ENCODE results near the gene KIAA1958. TPM values are rescaled to one million over a fixed set of nuclear protein-coding genes. Genes with fewer than 3 reads are reported as not detected.

The KIAA1958 gene
- total RNA-seq (2021; fragmentation: NEBNext Ultra II Directional; extraction: Animal tissue kit (Norgen Biotek cat#: 25700)) (39.9 and 43.8 TPM in 2 replicates), polyA plus RNA-seq (2011; rRNA removed) (11.4 and 13.1 TPM in 2 replicates), polyA minus RNA-seq (2011; rRNA and poly(A)+ RNA removed) (136 and 138 TPM in 2 replicates)
- polyA plus RNA-seq (2011; cell fraction: cytosol; rRNA removed), result 10.4 TPM
- 30.5 TPM for polyA plus RNA-seq (2011; cell fraction: nucleus; rRNA removed)
- polyA plus RNA-seq (2012, experiment 1 of 2), result 9.7 to 16.0 TPM (median 13.3 TPM) in 4 replicates
- 1.6 TPM for polyA plus RNA-seq (2012, experiment 2 of 2)
- polyA plus RNA-seq (2013, experiment 1 of 2), result 11.6 TPM
- polyA plus RNA-seq (2013, experiment 2 of 2), result 11.6 TPM
- 46.7 TPM for polyA minus RNA-seq (2011; cell fraction: cytosol; rRNA and poly(A)+ RNA removed)
- 123 TPM for polyA minus RNA-seq (2011; cell fraction: nucleus; rRNA and poly(A)+ RNA removed)
- long read RNA-seq, experiment 1, full-length matches to known transcripts, result 3 of 38 reads
- long read RNA-seq, experiment 1, partial matches to known transcripts, result 2 of 38 reads
- long read RNA-seq, experiment 1, other reads (novel, unspliced or antisense), result 33 of 38 reads
- long read RNA-seq, experiment 2, result 0 reads

DNA sequence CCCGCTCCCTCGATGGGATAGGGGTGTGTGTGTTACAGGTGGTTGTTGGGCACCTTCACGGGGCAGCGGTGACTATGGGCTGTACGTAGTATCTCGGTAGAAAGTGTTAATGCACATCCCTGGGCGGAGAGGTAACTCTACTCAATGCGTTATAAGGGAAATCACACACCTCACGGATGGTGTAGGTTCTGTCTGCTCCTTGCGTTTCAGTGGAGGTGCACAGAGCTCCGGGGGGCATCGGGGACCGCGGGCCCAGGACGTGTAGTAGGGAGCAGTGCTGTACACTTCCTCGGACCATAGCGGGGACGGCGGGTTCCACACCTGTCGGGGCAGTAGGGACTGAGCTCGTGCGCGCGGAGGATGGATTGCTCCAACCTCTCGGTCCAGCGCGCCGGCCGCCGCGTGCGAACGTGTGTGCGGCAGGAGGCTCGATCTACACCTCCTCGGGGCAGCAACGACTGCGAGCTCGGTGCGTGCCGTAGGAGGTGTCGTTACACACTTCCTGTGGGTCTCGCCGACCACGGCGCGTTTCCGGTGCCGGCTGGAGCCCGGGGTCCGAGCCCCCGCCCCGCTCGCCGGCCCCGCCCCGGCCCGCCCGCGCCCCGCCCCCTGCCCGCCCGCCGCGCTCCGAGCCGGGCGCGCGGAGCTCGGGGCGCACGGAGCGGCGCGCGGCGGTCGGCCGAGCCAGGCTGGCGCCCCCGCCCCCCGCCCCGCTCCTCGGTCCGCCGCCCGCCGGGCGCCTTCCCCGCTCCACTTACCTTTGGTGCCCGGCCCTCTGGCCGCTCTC lies at the start of gene KIAA1958:
TSS of gene KIAA1958 (plus strand) at position 607 of the 787 bp plus-strand sequence. CDS start 87,254 bp downstream, outside the sequence.
- POLR2A ChIA-PET (ENCODE audit: partially characterized antibody), result interaction anchor here (0.6 to 2.4 kb wide), 21 partner anchors 8 to 373 kb away, joined by 3 to 10 read pairs (median 3); partner anchors contain the start of genes INIP and PTBP3
- no peak for FAIRE-seq
- WGBS, 2 experiments (ENCODE audit: extremely low coverage in 1 of 2, insufficient coverage in 1 of 2, insufficient read length in 1 of 2, insufficient replicate concordance in 2 of 2, low coverage in 1 of 2, low lambda C conversion rate in 2 of 2, missing lambda C conversion rate in 1 of 2), result 2% methylated on average over 35 of the region's 93 CpGs; no CpG with 5 or more reads in 1 of the 2 experiments
- TF ChIP-seq RAD21 (IDR thresholded peaks at IDR 0.05 in 1 of 2, conservative IDR thresholded peaks at IDR 0.05 in 1 of 2; ENCODE audit: low read depth in 2 of 2, low read length in 2 of 2), result peak in 1 of 2 experiments; percentile 16; a peak in 1 of 4 replicates
- peak; percentile 77 for TF ChIP-seq TBP (IDR thresholded peaks at IDR 0.05; ENCODE audit: low read depth, low read length)
- TF ChIP-seq CBX5 (IDR thresholded peaks at IDR 0.05; ENCODE audit: low read depth, low read length), result no peak
- no peak for TF ChIP-seq TCF12 (IDR thresholded peaks at IDR 0.05; ENCODE audit: low read depth, low read length)
- no peak for TF ChIP-seq RFX5 (IDR thresholded peaks at IDR 0.05; ENCODE audit: borderline replicate concordance, low read depth, low read length)
- 0 out of 2 replicates have a peak, but pooled peaks have one; percentile 19 for TF ChIP-seq CHD2 (IDR thresholded peaks at IDR 0.05; ENCODE audit: low read length)
- peak; percentile 88 for TF ChIP-seq PHF8 (conservative IDR thresholded peaks at IDR 0.05; ENCODE audit: low read depth, low read length)
- peak; percentile 98 for TF ChIP-seq MAX (IDR thresholded peaks at IDR 0.05)

More for the DNA sequence above, at the start of gene KIAA1958:
- H3K79me1 ChIP-seq (ENCODE audit: low read depth, low read length), result peaks cover 3% of the 10 kb centered on the region; the same call in 1 of the 2 replicates
- H3K36me3 ChIP-seq (ENCODE audit: control insufficient read depth in 2 of 4, insufficient read depth in 4 of 4, low read length in 3 of 4), result no peaks in the 10 kb centered on the region
- no peak within 1 kb of the TSS for H3K23ac ChIP-seq (ENCODE audit: insufficient read length)
- peak within 1 kb of the TSS; percentile 72 to 96 (median 88) for H3K9ac ChIP-seq (replicated peaks in 1 of 4; ENCODE audit: extremely low read depth in 1 of 4, low read depth in 3 of 4, low read length in 3 of 4)
- no peak within 1 kb of the TSS for H2BK20ac ChIP-seq (ENCODE audit: low read length)
- H4K8ac ChIP-seq (ENCODE audit: extremely low read depth, insufficient read depth, low read length), result peak within 1 kb of the TSS; percentile 92
- H2BK120ac ChIP-seq (replicated peaks; ENCODE audit: low read depth, low read length), result no peak within 1 kb of the TSS
- peak within 1 kb of the TSS; percentile 99 for H2AFZ ChIP-seq (ENCODE audit: low read length)
- peak within 1 kb of the TSS; percentile 84; the same call in 1 of the 2 replicates for H3K18ac ChIP-seq (ENCODE audit: extremely low read depth, low read length)
- CTCF ChIA-PET (ENCODE audit: partially characterized antibody), result interaction anchor here (1.1 to 1.8 kb wide), 6 partner anchors 10 to 401 kb away, joined by 3 to 6 read pairs (median 4); partner anchors contain the start of gene HSDL2
- peak within 1 kb of the TSS; percentile 94 for H4K5ac ChIP-seq (ENCODE audit: insufficient read length, low read depth, low read length)
- peak; percentile 66 to 83 for DNase-seq (ENCODE audit: low read depth in 1 of 2, low spot score in 2 of 2)
- peaks cover 10% of the 10 kb centered on the region for H3K23me2 ChIP-seq (ENCODE audit: low read depth, low read length)
- H3K27ac ChIP-seq (ENCODE audit: low read depth, low read length), result peak within 1 kb of the TSS; percentile 75
- H2BK15ac ChIP-seq (ENCODE audit: low read length), result no peak within 1 kb of the TSS
- peak within 1 kb of the TSS; percentile 91 to 97 (median 94) for H3K4me3 ChIP-seq (ENCODE audit: extremely low read depth in 1 of 4, insufficient read depth in 2 of 4, low read depth in 3 of 4, low read length in 4 of 4)
- H3K4me1 ChIP-seq (replicated peaks in 1 of 4; ENCODE audit: control insufficient read depth in 3 of 4, insufficient read depth in 4 of 4, low read length in 3 of 4), result peaks cover 0 to 11% (median 5%) of the 10 kb centered on the region in 4 experiments; a peak in 3 of 7 replicates
- H3K56ac ChIP-seq (replicated peaks; ENCODE audit: insufficient read length, low read depth, low read length), result peak within 1 kb of the TSS; percentile 71
- H3K4ac ChIP-seq (replicated peaks; ENCODE audit: insufficient read length, low read depth, low read length), result peak within 1 kb of the TSS; percentile 30
- peaks cover 6 to 10% of the 10 kb centered on the region in 2 experiments for H4K20me1 ChIP-seq (replicated peaks in 1 of 2; ENCODE audit: control insufficient read depth in 1 of 2, insufficient read depth in 2 of 2, low read length in 2 of 2)
- no peaks in the 10 kb centered on the region for H3K9me3 ChIP-seq (ENCODE audit: insufficient read depth in 2 of 2, low read depth in 1 of 2, low read length in 1 of 2)
- no peak within 1 kb of the TSS for H2AK5ac ChIP-seq (ENCODE audit: low read depth, low read length)
- H3K14ac ChIP-seq (ENCODE audit: insufficient read length), result peak within 1 kb of the TSS; percentile 7
- H3K79me2 ChIP-seq (ENCODE audit: control insufficient read depth in 1 of 2, insufficient read depth in 2 of 2, low read length in 2 of 2), result peaks cover 5 to 42% of the 10 kb centered on the region in 2 experiments
- H2BK12ac ChIP-seq (ENCODE audit: low read depth, low read length), result no peak within 1 kb of the TSS
- H4K91ac ChIP-seq (replicated peaks; ENCODE audit: insufficient read length, low read length), result peak within 1 kb of the TSS; percentile 91
- H2BK5ac ChIP-seq (ENCODE audit: low read depth, low read length), result peak within 1 kb of the TSS; percentile 86
- H3K27me3 ChIP-seq (replicated peaks in 1 of 4; ENCODE audit: control insufficient read depth in 3 of 4, extremely low read depth in 1 of 4, insufficient read depth in 3 of 4, low read length in 3 of 4), result no peaks in the 10 kb centered on the region
- peak within 1 kb of the TSS; percentile 88 to 99 for H3K4me2 ChIP-seq (ENCODE audit: insufficient read depth in 1 of 2, low read depth in 2 of 2, low read length in 2 of 2)

All from H1 (cell line).